K562 (cell line): Measurements from ENCODE around the gene PLD1. TPM values are rescaled to one million over a fixed set of nuclear protein-coding genes. Genes with fewer than 3 reads are reported as not detected.

ENCODE experiments used
- ATAC-seq: fragments of 200-7000 bp; cut with Tn5 transposase; 3 replicates; pipeline ENCODE4 v1.9.1; 2020; ENCODE audit warnings: moderate library complexity
- BruUV-seq: library from RNA; stranded (reverse); fragments of 400-500 nt; replicated peaks from 2 replicates; lab custom pipeline; 2021; lab: Mats Ljungman, UMichigan
- CTCF ChIA-PET: fragments of 300-600 bp; formaldehyde crosslinking; extraction: SDS; loops from one replicate; lab custom pipeline; 2021; ENCODE audit warnings: low intra/inter-chr PET ratio; lab: Yijun Ruan, JAX
- POLR2A ChIA-PET: fragments of 300-600, 350-650 bp; sonication (Branson Sonifier 250); formaldehyde crosslinking; extraction: SDS; loops from one replicate; lab custom pipeline; 2021; ENCODE audit warnings: antibody characterized with exemption, inconsistent platforms; lab: Yijun Ruan, JAX
- DNase-seq, 4 experiments: peaks; one replicate each; pipeline versions ENCODE4 v3.0.0 to v3.0.0-alpha.2; 2011 to 2018; ENCODE audit warnings: low spot score in 3 of 4, mixed read lengths in 3 of 4; ENCODE audit errors: extremely low read depth in 1 of 4
- FAIRE-seq: peaks from 2 replicates; lab custom pipeline; 2011; peaks lifted over from hg19 to GRCh38; lab: Jason Lieb, UNC
- H2AFZ ChIP-seq: 2 replicates; pipeline ENCODE4 v1.6.0; 2011; ENCODE audit warnings: low read depth, low read length, control low read depth, inconsistent platforms
- H3K27ac ChIP-seq: fragments of 200-600 bp; 3 replicates; pipeline ENCODE4 v1.8.0; 2011; ENCODE audit warnings: low read depth, mild to moderate bottlenecking, control low read depth, inconsistent platforms, low read length, moderate library complexity, mixed read lengths; ENCODE audit errors: extremely low read depth
- H3K27me3 ChIP-seq, 2 experiments: fragments of 300-600 bp in 1 of 2; 2 replicates in 1 of 2; 3 replicates in 1 of 2; pipeline versions ENCODE4 v1.6.0 to v1.8.0; 2011; ENCODE audit warnings: inconsistent platforms in 2 of 2, low read length in 2 of 2, mild to moderate bottlenecking in 1 of 2, mixed read lengths in 1 of 2, moderate library complexity in 1 of 2; ENCODE audit not compliant: control insufficient read depth in 2 of 2, insufficient read depth in 2 of 2
- H3K36me3 ChIP-seq: fragments of 300-600 bp; 3 replicates; pipeline ENCODE4 v1.8.0; 2011; ENCODE audit warnings: mild to moderate bottlenecking, low read length, inconsistent platforms; ENCODE audit not compliant: control insufficient read depth, insufficient read depth
- H3K4me1 ChIP-seq, 2 experiments: fragments of 200-600 bp in 1 of 2; replicated peaks in 1 of 2; 2 replicates in 1 of 2; 3 replicates in 1 of 2; pipeline versions ENCODE4 v1.5.1 to v1.8.0; 2011; ENCODE audit warnings: inconsistent platforms in 2 of 2, low read length in 2 of 2, mild to moderate bottlenecking in 1 of 2, mixed read lengths in 1 of 2, moderate library complexity in 1 of 2; ENCODE audit not compliant: control insufficient read depth in 2 of 2, insufficient read depth in 2 of 2
- H3K4me2 ChIP-seq: 2 replicates; pipeline ENCODE4 v1.6.1; 2011; ENCODE audit warnings: low read length, control low read depth, inconsistent platforms, mixed read lengths; ENCODE audit not compliant: insufficient read depth
- H3K4me3 ChIP-seq: fragments of 200-600 bp; sonication (generic), shearing (Covaris generic); 2 replicates; pipeline ENCODE4 v1.5.1; 2016; ENCODE audit warnings: control low read depth, inconsistent platforms
- H3K79me2 ChIP-seq: fragments of 200-600 bp; 3 replicates; pipeline ENCODE4 v1.8.0; 2011; ENCODE audit warnings: low read length, inconsistent platforms; ENCODE audit not compliant: control insufficient read depth, insufficient read depth
- H3K9ac ChIP-seq, 2 experiments: 2 replicates each; pipeline versions ENCODE4 v1.6.0 to v1.6.1; 2011; ENCODE audit warnings: low read depth in 2 of 2, low read length in 2 of 2, control low read depth in 1 of 2, inconsistent platforms in 1 of 2, mild to moderate bottlenecking in 1 of 2, mixed read lengths in 1 of 2; ENCODE audit not compliant: insufficient read depth in 1 of 2
- H3K9me1 ChIP-seq: one replicate; pipeline ENCODE4 v1.6.0; 2011; ENCODE audit warnings: inconsistent platforms, mild to moderate bottlenecking, low read length, moderate library complexity; ENCODE audit not compliant: control insufficient read depth, insufficient read depth
- H3K9me3 ChIP-seq: replicated peaks from 2 replicates; pipeline ENCODE4 v1.5.1; 2011; ENCODE audit warnings: low read depth, low read length, inconsistent platforms; ENCODE audit not compliant: control insufficient read depth, insufficient read depth
- H4K20me1 ChIP-seq: replicated peaks from 2 replicates; pipeline ENCODE4 v1.6.1; 2011; ENCODE audit warnings: low read length, inconsistent platforms, mixed read lengths; ENCODE audit not compliant: control insufficient read depth, insufficient read depth
- ATF3 ChIP-seq, 2 experiments: fragments of 450-650 bp in 1 of 2; sonication (generic) in 1 of 2; formaldehyde crosslinking in 1 of 2; IDR thresholded peaks in 1 of 2; conservative IDR thresholded peaks in 1 of 2; 2 replicates each; pipeline versions ENCODE4 v1.6.1 to v1.8.1; 2016 to 2023; ENCODE audit warnings: mild to moderate bottlenecking in 2 of 2, moderate library complexity in 2 of 2, inconsistent platforms in 1 of 2, missing genetic modification reagents in 1 of 2
- GABPB2 ChIP-seq: fragments of 250-450 bp; sonication (Bioruptor Pico); conservative IDR thresholded peaks from 2 replicates; pipeline ENCODE4 v1.5.1; 2021; ENCODE audit warnings: mild to moderate bottlenecking
- POLR2AphosphoS2 ChIP-seq: IDR thresholded peaks from 2 replicates; pipeline ENCODE4 v1.6.1; 2012; ENCODE audit warnings: low read length, improper control_type of control experiment
- RFX1 ChIP-seq: fragments of 450-650 bp; IDR thresholded peaks from 2 replicates; pipeline ENCODE4 v1.6.1; 2016; ENCODE audit warnings: mild to moderate bottlenecking, moderate library complexity
- RNF2 ChIP-seq: sonication (generic); IDR thresholded peaks from 2 replicates; pipeline ENCODE4 v1.6.1; 2016
- RREB1 ChIP-seq: fragments of 250-450 bp; sonication (Bioruptor Pico); IDR thresholded peaks from 2 replicates; pipeline ENCODE4 v1.4.0; 2020
- XRCC5 ChIP-seq: fragments of 200-400 bp; formaldehyde crosslinking; IDR thresholded peaks from 2 replicates; pipeline ENCODE4 v1.6.1; 2017; ENCODE audit warnings: low read depth, mild to moderate bottlenecking, low read length
- ZNF146 ChIP-seq: IDR thresholded peaks from one replicate; pipeline ENCODE4 v1.6.1; 2018; ENCODE audit warnings: missing compliant biosample characterization; ENCODE audit not compliant: unreplicated experiment
- WGBS: fragments of 100-300 bp; shearing (Covaris generic); methylation state at CpG from one replicate; pipeline ENCODE4 v1.1.6; 2016; ENCODE audit warnings: low coverage, mixed read lengths; ENCODE audit not compliant: insufficient coverage; ENCODE audit errors: missing lambda C conversion rate; 5-methylcytosine and 5-hydroxymethylcytosine counted together
- in situ Hi-C: fragments of 300-500 bp; cut with MboI; formaldehyde crosslinking; loops from 4 replicates; pipeline ENCODE4 v1.15.0; 2018; ENCODE audit warnings: inconsistent platforms, mixed read lengths
- intact Hi-C: fragments of 100-400 bp; cut with micrococcal nuclease; formaldehyde crosslinking; loops from 2 replicates; pipeline ENCODE4 v1.14.2; 2022
- polyA plus RNA-seq, 8 experiments: library from polyadenylated mRNA; depleted of rRNA in 4 of 8; stranded (reverse) in 5 of 8; unstranded in 3 of 8; fragments of >200 nt; fragmentation: Nextera tagmentation in 2 of 8; fragmentation: Illumina TruSeq in 1 of 8; extraction: Ambion mirVana in 2 of 8; extraction: Trizol in 1 of 8; gene quantifications; 2 replicates each; pipeline versions ENCODE4 v1.2.1 to v1.2.3, GENCODE V29; 2011 to 2014; ENCODE audit warnings: inconsistent platforms in 1 of 8, missing spikeins in 1 of 8
- total RNA-seq, 7 experiments: library from RNA; depleted of rRNA in 6 of 7; stranded (reverse); fragments of >200 nt in 6 of 7; fragmentation: Illumina TruSeq in 2 of 7; extraction: Trizol in 2 of 7; gene quantifications; 2 replicates each; pipeline versions ENCODE4 v1.2.1 to v1.2.3, GENCODE V29; 2011 to 2021; ENCODE audit warnings: low replicate concordance in 1 of 7

PLD1 gene
- total and polyA plus RNA-seq, 9 of the 15 experiments (the other 6 are each of a cell fraction or from before 2014, with no cell fraction given): 8.4 to 26.1 (median 18.6) TPM

- H3K27me3 ChIP-seq: no peaks in the 10 kb centered on the region
- DNase-seq (no peak), ATAC-seq (no peak), FAIRE-seq (no peak)
- in situ Hi-C loops: no loop called here
- no peaks in the 10 kb centered on the region for H3K79me2 ChIP-seq
- 30% methylated on average over 3 of the region's 3 CpGs for WGBS
- H3K9me3 ChIP-seq: no peaks in the 10 kb centered on the region
- CTCF ChIA-PET: no interaction called here
- intact Hi-C loops: loop anchor here (5.0 to 10.0 kb wide), 2 partner anchors 638 to 830 kb away; no protein-coding TSS in a partner anchor
- peaks cover 2 to 8% of the 10 kb centered on the region in 2 experiments; a peak in 4 of 5 replicates for H3K4me1 ChIP-seq
- H3K36me3 ChIP-seq: no peaks in the 10 kb centered on the region
- POLR2A ChIA-PET: no interaction called here
- H3K4me3 ChIP-seq: no peak overlapping the region
- H2AFZ ChIP-seq: no peak overlapping the region
- TF ChIP-seq ATF3 (IDR thresholded peaks at IDR 0.05) (no peak), ATF3 (CRISPR knock-in tag; conservative IDR thresholded peaks at IDR 0.05) (no peak), RNF2 (no peak), RFX1 (0 out of 2 replicates have a peak, but pooled peaks have one; percentile 2), ZNF146 (no peak), GABPB2 (CRISPR knock-in tag) (no peak), POLR2AphosphoS2 (no peak), XRCC5 (no peak), RREB1 (no peak)
- H4K20me1 ChIP-seq: no peaks in the 10 kb centered on the region
- no peak overlapping the region for H3K27ac ChIP-seq
- H3K9me1 ChIP-seq: no peaks in the 10 kb centered on the region
- no peak overlapping the region for H3K9ac ChIP-seq
- no TSS peak for BruUV-seq
- no peak overlapping the region for H3K4me2 ChIP-seq
Observed at GRCh38 chr3:171836855-171837254, 26.6 kb upstream of the PLD1 start.
